Prostate gland (tissue), 2 donors: ENCODE measurements around the gene VEZT. TPM values are rescaled to one million over a fixed set of nuclear protein-coding genes. Genes with fewer than 3 reads are reported as not detected.
"Not testable (repeated sequence)": the region's sequence is repeated elsewhere in the genome, so short reads cannot be mapped to it uniquely, and the experiment has no call there.

Experiments
- DNase-seq: peaks from one replicate; pipeline ENCODE4 v3.0.0-alpha.2; 2019; ENCODE audit warnings: low spot score
- H3K27ac ChIP-seq, 2 donors: fragments of 200-600 bp; sonication (generic); 2 replicates each; pipeline ENCODE4 v1.5.1; 2017 to 2019
- H3K27me3 ChIP-seq: fragments of 200-600 bp; sonication (generic); replicated peaks from 2 replicates; pipeline ENCODE4 v1.5.1; 2019; ENCODE audit not compliant: insufficient read depth
- H3K36me3 ChIP-seq, 2 donors: fragments of 200-600 bp; sonication (generic); 1 replicate in 1 of 2; 2 replicates in 1 of 2; pipeline versions ENCODE4 v1.5.1 to v1.8.1; 2017 to 2019
- H3K4me1 ChIP-seq: fragments of 200-600 bp; sonication (generic); replicated peaks from 2 replicates; pipeline ENCODE4 v1.5.1; 2019
- H3K4me3 ChIP-seq, 2 donors: fragments of 200-600 bp; sonication (generic); 2 replicates each; pipeline ENCODE4 v1.5.1; 2017 to 2019
- H3K9me3 ChIP-seq: fragments of 200-600 bp; sonication (generic); 2 replicates; pipeline ENCODE4 v1.5.1; 2017
- CTCF ChIP-seq, 4 experiments: fragments of 200-600 bp in 2 of 4; fragments of 450-650 bp in 2 of 4; sonication (generic) in 2 of 4; IDR thresholded peaks; 1 replicate in 3 of 4; 2 replicates in 1 of 4; pipeline ENCODE4 v1.5.1; 2016 to 2019; ENCODE audit warnings: antibody characterized with exemption in 4 of 4, mild to moderate bottlenecking in 2 of 4, moderate library complexity in 2 of 4
- POLR2A ChIP-seq: fragments of 450-650 bp; IDR thresholded peaks from one replicate; pipeline ENCODE4 v1.6.1; 2016; ENCODE audit warnings: antibody characterized with exemption, mild to moderate bottlenecking
- POLR2AphosphoS5 ChIP-seq: sonication (generic); formaldehyde crosslinking; IDR thresholded peaks from one replicate; pipeline ENCODE4 v1.6.1; 2017; ENCODE audit warnings: antibody characterized with exemption
- WGBS: methylation state at CpG from one replicate; pipeline ENCODE4 v1.1.5; 2018; 5-methylcytosine and 5-hydroxymethylcytosine counted together
- intact Hi-C: fragments of 100-400 bp; cut with DNase I; formaldehyde crosslinking; loops from one replicate; pipeline ENCODE4 v1.14.2; 2022
- total RNA-seq, 2 donors: library from RNA; depleted of rRNA; stranded (reverse); fragments of >200 nt; gene quantifications; one replicate each; pipeline ENCODE4 v1.1.0, GENCODE V29; 2016

The VEZT gene
- total RNA-seq, 2 donors from 2014 or later = 37.4 to 81.6 TPM

GRCh38 chr12:95237315-95237714, 19.7 kb downstream of the VEZT start:
- DNase-seq = no peak
- intact Hi-C loops = no loop called here
- Histone ChIP-seq H3K36me3 (no peaks in the 10 kb centered on the region), H3K4me3 (no peak overlapping the region), H3K27me3 (no peaks in the 10 kb centered on the region), H3K4me1 (no peaks in the 10 kb centered on the region), H3K27ac (no peak overlapping the region), H3K9me3 (no peaks in the 10 kb centered on the region)
- 69% methylated on average over 1 of the region's 1 CpG for WGBS
- no peak for TF ChIP-seq POLR2AphosphoS5
- no peak for TF ChIP-seq POLR2A

GRCh38 chr12:95238150-95238549, 20.5 kb downstream of the VEZT start:
- Histone ChIP-seq H3K27ac (no peak overlapping the region), H3K4me1 (no peaks in the 10 kb centered on the region), H3K4me3 (no peak overlapping the region), H3K36me3 (no peaks in the 10 kb centered on the region), H3K27me3 (no peaks in the 10 kb centered on the region), H3K9me3 (no peaks in the 10 kb centered on the region)
- intact Hi-C loops = no loop called here
- TF ChIP-seq CTCF (IDR thresholded peaks at IDR 0.05) (no peak), POLR2AphosphoS5 (no peak), POLR2A (no peak)
- WGBS = 47% methylated on average over 1 of the region's 1 CpG
- no peak for DNase-seq

- H3K36me3 ChIP-seq = no peaks in the 10 kb centered on the region
- no peak overlapping the region for H3K27ac ChIP-seq
- no peak for TF ChIP-seq POLR2A
- TF ChIP-seq CTCF (IDR thresholded peaks at IDR 0.05) = no peak
- no peak for TF ChIP-seq POLR2AphosphoS5
- no peaks in the 10 kb centered on the region for H3K4me1 ChIP-seq
- no peak for DNase-seq
- intact Hi-C loops = no loop called here
- no peaks in the 10 kb centered on the region for H3K9me3 ChIP-seq
- no peak overlapping the region for H3K4me3 ChIP-seq
- no peaks in the 10 kb centered on the region for H3K27me3 ChIP-seq
Observed at GRCh38 chr12:95239216-95239615, 21.6 kb downstream of the VEZT start.

GRCh38 chr12:95239835-95240234, 22.2 kb downstream of the VEZT start:
- intact Hi-C loops, H3K27ac ChIP-seq, H3K9me3 ChIP-seq, H3K36me3 ChIP-seq, H3K4me1 ChIP-seq, H3K4me3 ChIP-seq, H3K27me3 ChIP-seq, DNase-seq: not testable (repeated sequence)
- WGBS = 71% methylated on average over 2 of the region's 2 CpGs

GRCh38 chr12:95240556-95240955, 22.9 kb downstream of the VEZT start:
- no peak overlapping the region for H3K27ac ChIP-seq
- no peaks in the 10 kb centered on the region for H3K4me1 ChIP-seq
- intact Hi-C loops = no loop called here
- TF ChIP-seq POLR2AphosphoS5 (no peak), CTCF (IDR thresholded peaks at IDR 0.05) (no peak)
- no peaks in the 10 kb centered on the region for H3K9me3 ChIP-seq
- H3K4me3 ChIP-seq = no peak overlapping the region
- 87% methylated on average over 2 of the region's 2 CpGs for WGBS
- no peak for DNase-seq
- H3K27me3 ChIP-seq = no peaks in the 10 kb centered on the region
- no peaks in the 10 kb centered on the region for H3K36me3 ChIP-seq

- intact Hi-C loops, H3K4me1 ChIP-seq: not testable (repeated sequence)
- 82% methylated on average over 6 of the region's 6 CpGs for WGBS
Observed at GRCh38 chr12:95241138-95241537, 23.5 kb downstream of the VEZT start.

More at GRCh38 chr12:95241138-95241537, 23.5 kb downstream of the VEZT start:
- DNase-seq, H3K4me3 ChIP-seq, H3K36me3 ChIP-seq, H3K9me3 ChIP-seq, H3K27me3 ChIP-seq, H3K27ac ChIP-seq: not testable (repeated sequence)
